Muscle of leg (tissue), 16 donors: Measurements from ENCODE around the gene NRSN2. TPM values are rescaled to one million over a fixed set of nuclear protein-coding genes. Genes with fewer than 3 reads are reported as not detected.

ENCODE experiments used
- DNase-seq: peaks from one replicate; pipeline ENCODE4 v3.0.0; 2013
- H3K27ac ChIP-seq: one replicate; pipeline ENCODE4 v1.5.1; 2013; ENCODE audit warnings: mild to moderate bottlenecking, low read length, control low read depth
- H3K27me3 ChIP-seq: one replicate; pipeline ENCODE4 v1.6.1; 2013; ENCODE audit warnings: low read length; ENCODE audit not compliant: control insufficient read depth, insufficient read depth
- H3K36me3 ChIP-seq: one replicate; pipeline ENCODE4 v1.6.1; 2013; ENCODE audit warnings: low read length; ENCODE audit not compliant: control insufficient read depth, insufficient read depth
- H3K4me1 ChIP-seq: one replicate; pipeline ENCODE4 v1.6.1; 2013; ENCODE audit warnings: low read length; ENCODE audit not compliant: control insufficient read depth, insufficient read depth
- H3K4me3 ChIP-seq: one replicate; pipeline ENCODE4 v1.5.1; 2013; ENCODE audit warnings: low read length, control low read depth
- H3K9me3 ChIP-seq: replicated peaks from 2 replicates; pipeline ENCODE4 v1.6.1; 2013; ENCODE audit warnings: low read depth, low read length; ENCODE audit not compliant: control insufficient read depth
- WGBS: methylation state at CpG from one replicate; pipeline ENCODE4 v1.1.5; 2013; ENCODE audit warnings: missing lambda C conversion rate; ENCODE audit not compliant: insufficient coverage; 5-methylcytosine and 5-hydroxymethylcytosine counted together
- long read RNA-seq, 11 donors: transcript quantifications; one replicate each; lab custom pipeline, GENCODE V29; 2026
- polyA plus RNA-seq, 8 donors: library from polyadenylated mRNA; unstranded; fragments of 120-200 nt; gene quantifications; one replicate each; pipeline versions ENCODE4 v1.2.1 to v1.2.3, GENCODE V29; 2013; ENCODE audit warnings: inconsistent platforms in 1 of 8, low replicate concordance in 1 of 8; ENCODE audit not compliant: insufficient read length in 8 of 8, insufficient read depth in 1 of 8
- total RNA-seq: library from RNA; stranded (reverse); fragments of 120-200 nt; gene quantifications from one replicate; pipeline ENCODE4 v1.2.4, GENCODE V29; 2013

The NRSN2 gene, protein sequence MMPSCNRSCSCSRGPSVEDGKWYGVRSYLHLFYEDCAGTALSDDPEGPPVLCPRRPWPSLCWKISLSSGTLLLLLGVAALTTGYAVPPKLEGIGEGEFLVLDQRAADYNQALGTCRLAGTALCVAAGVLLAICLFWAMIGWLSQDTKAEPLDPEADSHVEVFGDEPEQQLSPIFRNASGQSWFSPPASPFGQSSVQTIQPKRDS
- 12.4 TPM for total RNA-seq
- polyA plus RNA-seq, result 10 to 100 TPM; 28.3 to 33.6 (median 31.2) TPM
- long read RNA-seq, donor 1, partial matches to known transcripts, result 0 of 4 reads
- long read RNA-seq, donor 1, other reads (novel, unspliced or antisense), result 0 of 4 reads
- long read RNA-seq, donor 2, partial matches to known transcripts, result 0 of 1 reads
- long read RNA-seq, donor 2, other reads (novel, unspliced or antisense), result 0 of 1 reads
- long read RNA-seq, donor 3, transcript NRSN2-202 (4 exons, 2,088 nt), result major isoform, 8 of 10 reads
- long read RNA-seq, donor 3, partial matches to known transcripts, result 0 of 10 reads
- long read RNA-seq, donor 3, other reads (novel, unspliced or antisense), result 0 of 10 reads
- long read RNA-seq, donor 4, transcript NRSN2-204 (3 exons, 846 nt), result major isoform, 5 of 11 reads
- long read RNA-seq, donor 4, transcript NRSN2-202 (4 exons, 2,088 nt), result major isoform, 5 of 11 reads
- long read RNA-seq, donor 4, partial matches to known transcripts, result 0 of 11 reads
- long read RNA-seq, donor 4, other reads (novel, unspliced or antisense), result 0 of 11 reads
- long read RNA-seq, donor 5, transcript NRSN2-202 (4 exons, 2,088 nt), result major isoform, 19 of 23 reads
- long read RNA-seq, donor 5, partial matches to known transcripts, result 0 of 23 reads
- long read RNA-seq, donor 5, other reads (novel, unspliced or antisense), result 0 of 23 reads
- long read RNA-seq, donor 6, transcript NRSN2-202 (4 exons, 2,088 nt), result major isoform, 15 of 19 reads
- long read RNA-seq, donor 6, partial matches to known transcripts, result 0 of 19 reads
- long read RNA-seq, donor 6, other reads (novel, unspliced or antisense), result 0 of 19 reads
- long read RNA-seq, donor 7, transcript NRSN2-202 (4 exons, 2,088 nt), result major isoform, 7 of 13 reads
- long read RNA-seq, donor 7, partial matches to known transcripts, result 0 of 13 reads
- long read RNA-seq, donor 7, other reads (novel, unspliced or antisense), result 0 of 13 reads
- long read RNA-seq, donor 8, partial matches to known transcripts, result 0 of 6 reads
- long read RNA-seq, donor 8, other reads (novel, unspliced or antisense), result 0 of 6 reads
- long read RNA-seq, donor 9, transcript NRSN2-202 (4 exons, 2,088 nt), result major isoform, 6 of 7 reads
- long read RNA-seq, donor 9, partial matches to known transcripts, result 0 of 7 reads
- long read RNA-seq, donor 9, other reads (novel, unspliced or antisense), result 0 of 7 reads
- long read RNA-seq, donor 10, transcript NRSN2-202 (4 exons, 2,088 nt), result major isoform, 8 of 11 reads
- long read RNA-seq, donor 10, partial matches to known transcripts, result 0 of 11 reads
- long read RNA-seq, donor 10, other reads (novel, unspliced or antisense), result 0 of 11 reads
- long read RNA-seq, donor 11, transcript NRSN2-202 (4 exons, 2,088 nt), result major isoform, 8 of 10 reads
- long read RNA-seq, donor 11, partial matches to known transcripts, result 0 of 10 reads
- long read RNA-seq, donor 11, other reads (novel, unspliced or antisense), result 0 of 10 reads

DNA sequence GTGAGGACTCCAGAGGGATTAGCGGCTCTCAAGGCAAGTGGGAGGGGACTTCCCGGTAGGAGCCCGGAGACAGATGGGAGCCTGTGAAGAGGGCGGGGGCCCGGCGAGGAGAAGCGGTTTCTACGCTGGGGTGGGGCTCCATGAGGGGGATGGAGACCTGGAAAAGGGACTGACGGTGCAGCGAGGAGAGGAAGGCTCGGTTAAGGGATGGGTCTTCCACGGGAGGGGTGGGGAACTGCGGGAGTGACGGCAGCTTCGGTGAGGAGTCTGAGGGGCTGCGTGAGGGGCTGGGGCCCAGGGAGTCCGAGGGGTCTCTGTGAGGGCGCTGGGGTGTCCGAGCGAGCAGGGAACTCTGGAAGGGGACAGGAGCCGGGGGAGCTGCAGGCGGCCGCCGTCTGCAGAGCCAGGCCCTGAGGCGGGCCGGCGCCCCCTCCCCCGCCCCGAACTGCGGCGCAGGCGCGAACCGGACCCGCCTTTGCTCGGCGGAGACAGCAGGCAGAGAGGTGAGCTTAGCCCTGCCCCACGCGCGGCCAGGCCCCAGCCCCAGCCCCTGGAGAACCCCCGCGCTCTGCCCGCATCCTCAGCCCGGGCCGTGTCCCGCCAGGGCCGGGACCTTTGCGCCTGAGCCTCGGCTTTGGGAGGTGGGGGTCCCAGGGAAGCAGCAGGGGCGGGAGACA is at the start of gene NRSN2:
TSS of gene NRSN2 (plus strand) at position 472 of the 677 bp plus-strand sequence. CDS start 2,533 bp downstream, outside the sequence.
- peaks cover 13% of the 10 kb centered on the region for H3K36me3 ChIP-seq
- under 1% methylated on average over 43 of the region's 50 CpGs for WGBS

GRCh38 chr20:297925-298775 is 48.8 kb upstream of the NRSN2 start:
- Histone ChIP-seq H3K9me3 (no peaks in the 10 kb centered on the region), H3K27me3 (no peaks in the 10 kb centered on the region), H3K4me1 (peaks cover 30% of the 10 kb centered on the region), H3K4me3 (peak overlapping the region; percentile 69), H3K27ac (peak overlapping the region; percentile 94), H3K36me3 (peaks cover 4% of the 10 kb centered on the region)
- DNase-seq, result peak; percentile 86
- WGBS, result under 1% methylated on average over 75 of the region's 75 CpGs

More for the DNA sequence above, at the start of gene NRSN2:
- Histone ChIP-seq H3K4me3 (peak within 1 kb of the TSS; percentile 84), H3K27me3 (no peaks in the 10 kb centered on the region), H3K27ac (peak within 1 kb of the TSS; percentile 98), H3K9me3 (peaks cover 2% of the 10 kb centered on the region), H3K4me1 (peaks cover 15% of the 10 kb centered on the region)
- DNase-seq, result peak; percentile 87

DNA sequence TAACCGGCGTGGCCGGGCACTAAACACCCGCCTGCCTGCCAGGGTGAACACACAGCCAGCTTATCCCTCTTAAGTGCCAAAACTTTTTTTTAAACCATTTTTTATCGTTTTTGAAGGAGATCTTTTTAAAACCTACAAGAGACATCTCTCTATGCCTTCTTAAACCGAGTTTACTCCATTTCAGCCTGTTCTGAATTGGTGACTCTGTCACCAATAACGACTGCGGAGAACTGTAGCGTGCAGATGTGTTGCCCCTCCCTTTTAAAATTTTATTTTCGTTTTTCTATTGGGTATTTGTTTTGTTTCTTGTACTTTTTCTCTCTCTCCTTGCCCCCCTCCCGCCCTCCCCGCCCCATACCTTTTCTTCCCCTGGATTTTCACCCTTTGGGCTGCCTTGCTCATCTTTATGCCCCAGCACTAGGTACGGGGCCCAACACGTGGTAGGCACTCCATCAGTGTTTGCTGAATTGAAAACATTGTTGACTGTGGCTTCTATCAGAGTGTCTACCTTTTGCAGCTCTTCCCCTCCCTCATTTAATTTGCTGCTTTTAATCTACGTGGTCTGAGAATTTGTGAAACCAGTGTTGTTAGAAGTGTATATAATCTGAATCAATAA is 48.0 kb upstream of the NRSN2 start:
- Histone ChIP-seq H3K36me3 (peaks cover 4% of the 10 kb centered on the region), H3K4me3 (peak overlapping the region; percentile 69), H3K27ac (peak overlapping the region; percentile 94), H3K4me1 (peaks cover 30% of the 10 kb centered on the region), H3K27me3 (no peaks in the 10 kb centered on the region), H3K9me3 (no peaks in the 10 kb centered on the region)
- no peak for DNase-seq
- 0% methylated on average over 5 of the region's 15 CpGs for WGBS

- peak overlapping the region; percentile 80 for H3K27ac ChIP-seq
- H3K4me1 ChIP-seq, result peaks cover 30% of the 10 kb centered on the region
- no peaks in the 10 kb centered on the region for H3K27me3 ChIP-seq
- peak; percentile 63 for DNase-seq
- 0% methylated on average over 1 of the region's 10 CpGs for WGBS
- H3K36me3 ChIP-seq, result peaks cover 4% of the 10 kb centered on the region
- no peak overlapping the region for H3K4me3 ChIP-seq
- no peaks in the 10 kb centered on the region for H3K9me3 ChIP-seq
Measured at GRCh38 chr20:300345-300990, 46.4 kb upstream of the NRSN2 start.

- no peak for DNase-seq
Measured at GRCh38 chr20:301886-302848, 44.7 kb upstream of the NRSN2 start.

GRCh38 chr20:305745-306144 is 41.2 kb upstream of the NRSN2 start:
- Histone ChIP-seq H3K36me3 (no peaks in the 10 kb centered on the region), H3K27ac (no peak overlapping the region), H3K27me3 (no peaks in the 10 kb centered on the region), H3K4me1 (peaks cover 30% of the 10 kb centered on the region), H3K9me3 (no peaks in the 10 kb centered on the region), H3K4me3 (no peak overlapping the region)
- DNase-seq, result no peak
- WGBS, result 68% methylated on average over 3 of the region's 11 CpGs

More at GRCh38 chr20:301886-302848, 44.7 kb upstream of the NRSN2 start:
- H3K9me3 ChIP-seq, result no peaks in the 10 kb centered on the region
- H3K4me1 ChIP-seq, result peaks cover 30% of the 10 kb centered on the region
- H3K27ac ChIP-seq, result no peak overlapping the region
- no peak overlapping the region for H3K4me3 ChIP-seq
- 75% methylated on average over 9 of the region's 13 CpGs for WGBS
- H3K36me3 ChIP-seq, result peaks cover 4% of the 10 kb centered on the region
- no peaks in the 10 kb centered on the region for H3K27me3 ChIP-seq

DNA sequence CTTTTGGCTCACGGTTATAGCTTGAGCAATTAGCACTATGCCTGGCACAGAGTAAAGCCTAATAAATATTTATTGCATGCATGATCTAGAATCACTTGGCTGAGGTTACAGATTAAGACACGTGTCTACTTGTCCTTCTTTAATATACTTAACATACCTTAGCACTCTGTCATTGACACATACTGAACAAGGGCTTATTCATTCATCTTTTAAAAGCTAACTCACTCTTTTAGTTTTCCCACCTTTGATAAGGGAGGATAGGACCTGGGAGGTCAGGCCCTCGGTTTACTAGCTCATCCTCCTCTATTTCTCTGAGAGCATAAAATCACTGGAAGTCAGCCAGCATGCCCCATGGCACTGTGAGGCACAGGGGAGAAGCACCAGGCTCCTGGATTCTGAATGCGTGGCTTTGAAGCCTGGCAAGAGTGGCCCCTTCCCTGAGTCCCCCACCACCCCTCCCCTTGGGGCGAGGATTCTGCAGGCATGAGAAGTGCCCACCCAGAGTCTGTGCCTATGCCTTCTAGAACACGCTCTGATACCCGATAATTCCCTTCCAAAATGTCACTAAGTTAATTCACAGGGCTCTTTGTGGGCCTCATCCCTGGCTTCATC is 38.4 kb upstream of the NRSN2 start:
- H3K27ac ChIP-seq, result peak overlapping the region; percentile 100
- no peaks in the 10 kb centered on the region for H3K27me3 ChIP-seq
- WGBS, result 79% methylated on average over 4 of the region's 7 CpGs

More for the DNA sequence above, 38.4 kb upstream of the NRSN2 start:
- Histone ChIP-seq H3K9me3 (no peaks in the 10 kb centered on the region), H3K36me3 (no peaks in the 10 kb centered on the region), H3K4me3 (no peak overlapping the region), H3K4me1 (peaks cover 24% of the 10 kb centered on the region)
- DNase-seq, result no peak
